ENCODE measurements around the gene SLC9A7.

GRCh38 chrX:46758956-46759644, at the start of gene SLC9A7:
- TF ChIP-seq CTCF (IDR thresholded peaks at IDR 0.05; ENCODE audit: extremely low read depth in 1 of 2, insufficient read depth in 1 of 2, low read depth in 1 of 2, low read length in 2 of 2), result peak; percentile 73 to 85
- TF ChIP-seq POLR2AphosphoS5 (IDR thresholded peaks at IDR 0.05; ENCODE audit: insufficient read depth, low read depth, low read length), result no peak
- no peak for TF ChIP-seq POLR2A (IDR thresholded peaks at IDR 0.05; ENCODE audit: low read depth, low read length)
- TF ChIP-seq JUN (IDR thresholded peaks at IDR 0.05; ENCODE audit: borderline replicate concordance, insufficient read depth, insufficient read length, low read depth), result no peak
- no peak for TF ChIP-seq MAX (IDR thresholded peaks at IDR 0.05; ENCODE audit: insufficient read depth, insufficient read length)
- no peak for TF ChIP-seq GATA2 (IDR thresholded peaks at IDR 0.05; ENCODE audit: insufficient read depth, insufficient read length, low read depth, low read length)
- no peak for TF ChIP-seq FOS (IDR thresholded peaks at IDR 0.05; ENCODE audit: borderline replicate concordance, insufficient read depth, low read length)
